ENCODE measurements around the gene SNX19.

SNX19 gene

GRCh38 chr11:130886704-130887103, 29.6 kb downstream of the SNX19 start:
- TF ChIP-seq CTCF (IDR thresholded peaks at IDR 0.05; ENCODE audit: control insufficient read depth, extremely low read depth, insufficient read depth) = no peak
- no peak overlapping the region for H3K4me3 ChIP-seq (ENCODE audit: low read depth, low read length)
- no peak for DNase-seq (ENCODE audit: low read depth)

GRCh38 chr11:130882138-130882551, 34.1 kb downstream of the SNX19 start:
- no peak for TF ChIP-seq CTCF (IDR thresholded peaks at IDR 0.05; ENCODE audit: control insufficient read depth, extremely low read depth, insufficient read depth)
- H3K4me3 ChIP-seq (ENCODE audit: low read depth, low read length) = no peak overlapping the region
- no peak for DNase-seq (ENCODE audit: low read depth)

- no peak for TF ChIP-seq CTCF (IDR thresholded peaks at IDR 0.05; ENCODE audit: control insufficient read depth, extremely low read depth, insufficient read depth)
- no peak overlapping the region for H3K4me3 ChIP-seq (ENCODE audit: low read depth, low read length)
Observed at GRCh38 chr11:130881475-130882137, 34.7 kb downstream of the SNX19 start.

GRCh38 chr11:130879836-130880235, 36.4 kb downstream of the SNX19 start:
- TF ChIP-seq CTCF (IDR thresholded peaks at IDR 0.05; ENCODE audit: control insufficient read depth, extremely low read depth, insufficient read depth) = no peak
- no peak overlapping the region for H3K4me3 ChIP-seq (ENCODE audit: low read depth, low read length)
- no peak for DNase-seq (ENCODE audit: low read depth)

More at GRCh38 chr11:130881475-130882137, 34.7 kb downstream of the SNX19 start:
- no peak for DNase-seq (ENCODE audit: low read depth)

- TF ChIP-seq CTCF (IDR thresholded peaks at IDR 0.05; ENCODE audit: control insufficient read depth, extremely low read depth, insufficient read depth) = no peak
- no peak overlapping the region for H3K4me3 ChIP-seq (ENCODE audit: low read depth, low read length)
- no peak for DNase-seq (ENCODE audit: low read depth)
Observed at GRCh38 chr11:130876931-130877915, 39.1 kb downstream of the SNX19 start.

GRCh38 chr11:130876100-130876499, 40.2 kb downstream of the SNX19 start:
- no peak for TF ChIP-seq CTCF (IDR thresholded peaks at IDR 0.05; ENCODE audit: control insufficient read depth, extremely low read depth, insufficient read depth)
- H3K4me3 ChIP-seq (ENCODE audit: low read depth, low read length) = no peak overlapping the region
- no peak for DNase-seq (ENCODE audit: low read depth)
